ENCODE results near the gene MAP3K5.

- TF ChIP-seq CTCF (IDR thresholded peaks at IDR 0.05) (no peak), POLR2A (IDR thresholded peaks at IDR 0.05) (no peak)
Observed at GRCh38 chr6:136706430-136706829, 85.8 kb downstream of the MAP3K5 start.

All from adrenal gland (tissue), 5 donors.